Naive thymus-derived CD4-positive, alpha-beta T cell (primary cell): ENCODE results near the gene GYPC. TPM values are rescaled to one million over a fixed set of nuclear protein-coding genes. Genes with fewer than 3 reads are reported as not detected.

Experiments used
- ATAC-seq: fragments of 150-1000 bp; cut with Tn5 transposase; 2 replicates; pipeline ENCODE4 v1.10.0; 2021; ENCODE audit warnings: mild to moderate bottlenecking, moderate library complexity
- CTCF ChIA-PET: fragments of 350-600 bp; sonication (Branson Sonifier 250); formaldehyde crosslinking; loops from one replicate; lab custom pipeline; 2021; ENCODE audit warnings: antibody characterized with exemption; lab: Charles Lee
- POLR2A ChIA-PET: fragments of 350-600 bp; sonication (Branson Sonifier 250); formaldehyde crosslinking; loops from one replicate; lab custom pipeline; 2021; ENCODE audit warnings: antibody characterized with exemption, inconsistent platforms; lab: Charles Lee
- DNase-seq, 9 donors: peaks; one replicate each; pipeline versions ENCODE4 v3.0.0 to v3.0.0-alpha.2; 2020 to 2022; ENCODE audit warnings: mixed read lengths in 1 of 9
- H3K27ac ChIP-seq: one replicate; pipeline ENCODE4 v1.7.0; 2013; ENCODE audit warnings: mild to moderate bottlenecking, low read depth, low read length, moderate library complexity
- H3K27me3 ChIP-seq, 2 donors: one replicate each; pipeline ENCODE4 v1.7.0; 2013; ENCODE audit warnings: low read length in 2 of 2, mild to moderate bottlenecking in 2 of 2, moderate library complexity in 2 of 2; ENCODE audit not compliant: control insufficient read depth in 2 of 2, insufficient read depth in 2 of 2
- H3K36me3 ChIP-seq, 3 experiments: 1 replicate in 2 of 3; 2 replicates in 1 of 3; pipeline ENCODE4 v1.7.0; 2013; ENCODE audit warnings: low read length in 3 of 3, mild to moderate bottlenecking in 3 of 3, moderate library complexity in 1 of 3; ENCODE audit not compliant: insufficient read depth in 3 of 3, control insufficient read depth in 2 of 3
- H3K4me1 ChIP-seq, 2 donors: one replicate each; pipeline ENCODE4 v1.7.0; 2013; ENCODE audit warnings: low read length in 2 of 2, mild to moderate bottlenecking in 2 of 2, moderate library complexity in 1 of 2; ENCODE audit not compliant: control insufficient read depth in 2 of 2, insufficient read depth in 2 of 2
- H3K4me3 ChIP-seq: 2 replicates; pipeline ENCODE4 v1.7.0; 2013; ENCODE audit warnings: mild to moderate bottlenecking, low read length
- H3K9me3 ChIP-seq, 3 experiments: 1 replicate in 2 of 3; 2 replicates in 1 of 3; pipeline ENCODE4 v1.7.0; 2013; ENCODE audit warnings: low read length in 3 of 3; ENCODE audit not compliant: control insufficient read depth in 2 of 3
- H3K27ac Mint-ChIP-seq, 9 donors: one replicate each; pipeline ENCODE4 v1.8.0; 2020 to 2022; ENCODE audit warnings: mixed read lengths in 9 of 9, mild to moderate bottlenecking in 8 of 9, moderate library complexity in 5 of 9, inconsistent platforms in 2 of 9
- H3K27me3 Mint-ChIP-seq, 5 donors: one replicate each; pipeline ENCODE4 v1.8.0; 2021 to 2022; ENCODE audit warnings: mixed read lengths in 5 of 5, mild to moderate bottlenecking in 1 of 5
- H3K36me3 Mint-ChIP-seq, 5 donors: one replicate each; pipeline ENCODE4 v1.8.0; 2020 to 2022; ENCODE audit warnings: mixed read lengths in 5 of 5, mild to moderate bottlenecking in 3 of 5, inconsistent platforms in 1 of 5
- H3K4me1 Mint-ChIP-seq, 7 donors: one replicate each; pipeline ENCODE4 v1.8.0; 2020 to 2022; ENCODE audit warnings: mixed read lengths in 7 of 7, mild to moderate bottlenecking in 3 of 7, inconsistent platforms in 1 of 7
- H3K4me3 Mint-ChIP-seq, 10 donors: one replicate each; pipeline ENCODE4 v1.8.0; 2020 to 2022; ENCODE audit warnings: mild to moderate bottlenecking in 10 of 10, mixed read lengths in 10 of 10, moderate library complexity in 6 of 10, inconsistent platforms in 2 of 10
- H3K9me3 Mint-ChIP-seq, 11 donors: one replicate each; pipeline ENCODE4 v1.8.0; 2020 to 2022; ENCODE audit warnings: mixed read lengths in 11 of 11, mild to moderate bottlenecking in 4 of 11, inconsistent platforms in 1 of 11, moderate library complexity in 1 of 11
- intact Hi-C, 2 donors: fragments of 100-400 bp; cut with micrococcal nuclease; formaldehyde crosslinking; loops; one replicate each; pipeline ENCODE4 v1.15.1; 2023
- polyA plus RNA-seq, 2 donors: library from polyadenylated mRNA; unstranded; fragments of 300-500 nt; fragmentation: Illumina TruSeq; gene quantifications; one replicate each; pipeline ENCODE4 v1.2.3, GENCODE V29; 2021
- total RNA-seq, 6 experiments: library from RNA in 5 of 6; stranded (reverse) in 5 of 6; gene quantifications; 1 replicate in 5 of 6; 2 replicates in 1 of 6; pipeline ENCODE4 v1.2.3 and lab custom pipeline; 2021 to 2026

The GYPC gene
- total and polyA plus RNA-seq, 7 experiments from 2014 or later, result 114 to 277 (median 140) TPM

DNA sequence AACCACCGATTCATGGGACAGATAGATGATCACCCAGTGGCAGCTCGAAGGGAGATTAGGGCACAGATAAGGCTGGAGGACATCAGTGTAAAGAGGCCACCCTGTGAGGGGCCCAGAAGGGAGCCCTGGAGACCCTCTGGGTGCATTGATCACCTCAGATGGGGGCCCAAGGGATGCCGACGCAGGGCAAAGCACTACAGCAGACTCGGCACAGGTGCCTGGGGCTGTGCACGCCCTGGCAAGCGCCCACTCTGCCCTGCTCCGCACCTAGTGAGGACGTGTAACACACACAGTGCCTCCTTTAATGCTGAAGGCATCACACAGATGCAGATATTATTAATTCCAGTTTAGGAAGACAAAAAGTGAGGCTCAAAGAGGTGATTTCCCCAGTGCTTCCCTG is 9.5 kb downstream of the GYPC start:
- H3K36me3 ChIP-seq, result peaks cover 0 to 17% (median 9%) of the 10 kb centered on the region in 3 experiments
- ChIA-PET POLR2A (interaction anchor here (0.7 kb wide), 1 partner anchor 8 kb away, joined by 4 read pairs; no protein-coding TSS in a partner anchor), CTCF (interaction anchor here (0.7 kb wide), 1 partner anchor 30 kb away, joined by 3 read pairs; no protein-coding TSS in a partner anchor)
- peak overlapping the region; percentile 98 for H3K27ac ChIP-seq
- peaks cover 9 to 46% (median 25%) of the 10 kb centered on the region in 5 donors for H3K36me3 Mint-ChIP-seq
- H3K27me3 ChIP-seq, result no peaks in the 10 kb centered on the region
- peaks cover 74 to 100% (median 96%) of the 10 kb centered on the region in 7 donors for H3K4me1 Mint-ChIP-seq
- H3K4me3 Mint-ChIP-seq, result peak overlapping the region in 8 of 10 donors; percentile 10 to 95 (median 84)
- no peak overlapping the region for H3K4me3 ChIP-seq
- no peaks in the 10 kb centered on the region for H3K9me3 ChIP-seq
- ATAC-seq, result no peak
- H3K27ac Mint-ChIP-seq, result peak overlapping the region; percentile 79 to 99 (median 97)
- H3K27me3 Mint-ChIP-seq, result no peaks in the 10 kb centered on the region
- H3K9me3 Mint-ChIP-seq, result peaks cover 0 to 2% (median 0%) of the 10 kb centered on the region in 11 donors
- no peak for DNase-seq
- intact Hi-C loops, result loop anchor here (1.0 to 10.0 kb wide), 3 partner anchors 8 to 859 kb away; partner anchors contain the start of gene IWS1 (in 1 of the 2)
- peaks cover 45 to 59% of the 10 kb centered on the region in 2 donors for H3K4me1 ChIP-seq

DNA sequence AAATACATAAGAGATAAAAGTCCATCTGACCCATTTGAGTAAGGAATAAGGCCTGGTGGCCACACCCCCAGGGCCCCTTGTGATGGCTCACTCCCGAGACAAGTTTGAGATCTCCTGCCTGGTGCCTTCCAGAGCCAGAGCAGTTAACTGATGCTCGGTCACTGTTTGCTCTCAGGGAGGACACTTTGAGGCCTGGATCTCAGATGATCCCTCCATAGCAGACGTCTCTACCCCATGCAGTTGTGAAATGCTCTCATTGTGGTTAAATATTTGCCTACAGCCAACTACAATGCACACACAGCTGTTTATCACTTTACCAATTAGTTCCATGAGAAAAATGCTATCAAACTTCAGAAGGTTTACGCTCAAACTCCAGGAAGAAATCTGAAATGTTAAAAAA is 12.3 kb downstream of the GYPC start:
- Mint-ChIP-seq H3K36me3 (peaks cover 9 to 58% (median 27%) of the 10 kb centered on the region in 5 donors), H3K4me1 (peaks cover 53 to 99% (median 97%) of the 10 kb centered on the region in 7 donors)
- POLR2A ChIA-PET, result interaction anchor here (0.6 kb wide), 1 partner anchor 16 kb away, joined by 4 read pairs; no protein-coding TSS in a partner anchor

DNA sequence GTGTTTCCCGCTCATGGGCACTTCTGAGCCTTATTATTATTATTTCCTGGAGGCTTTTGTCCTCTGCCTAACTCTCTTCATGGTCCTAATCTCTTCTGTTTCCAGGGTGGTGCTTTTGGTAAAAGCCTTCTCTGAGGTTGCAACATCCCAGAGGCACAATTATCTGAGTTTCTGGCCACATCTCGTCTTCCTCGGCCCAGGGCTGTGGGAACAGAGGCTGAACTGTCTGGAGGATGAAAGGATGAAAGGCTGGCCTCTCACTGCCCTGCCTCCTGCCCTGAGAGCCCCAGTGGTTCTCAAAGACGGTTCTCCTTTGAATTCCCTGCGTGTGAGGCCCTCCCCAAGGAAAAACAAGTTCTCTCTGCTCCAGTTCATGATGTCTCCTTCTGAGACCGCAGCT is 13.8 kb downstream of the GYPC start:
- ChIA-PET CTCF (no interaction called here), POLR2A (interaction anchor here (1.0 kb wide), 1 partner anchor 12 kb away, joined by 4 read pairs; no protein-coding TSS in a partner anchor)
- peak overlapping the region in 2 of 10 donors; percentile 24 to 37 for H3K4me3 Mint-ChIP-seq
- H3K27me3 ChIP-seq, result no peaks in the 10 kb centered on the region
- H3K27me3 Mint-ChIP-seq, result no peaks in the 10 kb centered on the region
- H3K9me3 ChIP-seq, result peaks cover 0 to 2% (median 0%) of the 10 kb centered on the region in 3 experiments
- H3K36me3 ChIP-seq, result peaks cover 0 to 43% (median 9%) of the 10 kb centered on the region in 3 experiments
- intact Hi-C loops, result loop anchor here (2.0 to 10.0 kb wide), 3 partner anchors 15 to 855 kb away; partner anchors contain the start of gene IWS1 (in 1 of the 2)
- peaks cover 40 to 95% (median 89%) of the 10 kb centered on the region in 7 donors for H3K4me1 Mint-ChIP-seq
- H3K9me3 Mint-ChIP-seq, result peaks cover 0 to 9% (median under 1%) of the 10 kb centered on the region in 11 donors
- H3K27ac ChIP-seq, result no peak overlapping the region
- ATAC-seq (no peak), DNase-seq (no peak)
- peak overlapping the region in 3 of 9 donors; percentile 22 to 72 (median 59) for H3K27ac Mint-ChIP-seq
- H3K4me1 ChIP-seq, result peaks cover 13 to 29% of the 10 kb centered on the region in 2 donors
- no peak overlapping the region for H3K4me3 ChIP-seq
- peaks cover 3 to 64% (median 33%) of the 10 kb centered on the region in 5 donors for H3K36me3 Mint-ChIP-seq

More for the DNA sequence above, 12.3 kb downstream of the GYPC start:
- DNase-seq (no peak), ATAC-seq (no peak)
- intact Hi-C loops, result loop anchor here (2.0 to 10.0 kb wide), 3 partner anchors 13 to 857 kb away; partner anchors contain the start of gene IWS1 (in 1 of the 2)
- H3K27me3 Mint-ChIP-seq, result no peaks in the 10 kb centered on the region
- H3K9me3 Mint-ChIP-seq, result peaks cover 0 to 6% (median 0%) of the 10 kb centered on the region in 11 donors
- H3K4me3 Mint-ChIP-seq, result peak overlapping the region in 1 of 10 donors; percentile 11
- Histone ChIP-seq H3K9me3 (no peaks in the 10 kb centered on the region), H3K4me3 (no peak overlapping the region), H3K4me1 (peaks cover 29 to 44% of the 10 kb centered on the region in 2 donors), H3K27ac (no peak overlapping the region), H3K36me3 (peaks cover 0 to 28% (median 9%) of the 10 kb centered on the region in 3 experiments), H3K27me3 (no peaks in the 10 kb centered on the region)
- peak overlapping the region in 6 of 9 donors; percentile 13 to 89 (median 58) for H3K27ac Mint-ChIP-seq
- CTCF ChIA-PET, result no interaction called here

DNA sequence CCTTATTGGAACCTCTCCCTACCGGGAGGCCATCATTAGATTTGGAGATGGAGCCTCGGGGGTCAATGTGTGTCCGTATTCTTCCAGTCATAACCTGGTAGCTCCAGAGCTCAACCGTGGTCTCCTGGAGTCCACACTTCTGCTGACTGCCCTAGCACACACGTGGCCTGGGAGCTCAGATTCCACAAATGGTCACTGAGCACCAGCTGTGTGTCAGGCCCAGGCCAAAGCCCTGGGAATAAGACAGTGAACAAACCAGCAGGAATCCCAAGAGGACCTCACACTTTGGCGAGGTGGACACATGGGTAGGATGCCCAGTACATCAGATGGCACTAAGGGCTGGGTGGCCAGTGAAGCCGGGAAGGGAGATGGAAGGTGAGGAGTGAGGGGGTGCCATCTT is 15.5 kb downstream of the GYPC start:
- Histone ChIP-seq H3K27me3 (no peaks in the 10 kb centered on the region), H3K27ac (no peak overlapping the region), H3K36me3 (peaks cover 0 to 56% (median 9%) of the 10 kb centered on the region in 3 experiments), H3K4me1 (peaks cover 0 to 15% of the 10 kb centered on the region in 2 donors), H3K4me3 (no peak overlapping the region), H3K9me3 (peaks cover 0 to 9% (median 0%) of the 10 kb centered on the region in 3 experiments)
- Mint-ChIP-seq H3K27me3 (no peaks in the 10 kb centered on the region), H3K4me1 (peaks cover 36 to 91% (median 84%) of the 10 kb centered on the region in 7 donors), H3K36me3 (peaks cover 12 to 71% (median 49%) of the 10 kb centered on the region in 5 donors), H3K27ac (peak overlapping the region in 5 of 9 donors; percentile 36 to 76 (median 65)), H3K4me3 (peak overlapping the region in 1 of 10 donors; percentile 27), H3K9me3 (peaks cover 0 to 17% (median 11%) of the 10 kb centered on the region in 11 donors)
- ChIA-PET POLR2A (interaction anchor here (0.9 kb wide), 1 partner anchor 13 kb away, joined by 3 read pairs; no protein-coding TSS in a partner anchor), CTCF (interaction anchor here (1.0 kb wide), 1 partner anchor 90 kb away, joined by 3 read pairs; no protein-coding TSS in a partner anchor)
- ATAC-seq (peak; percentile 12), DNase-seq (no peak)
- intact Hi-C loops, result no loop called here

DNA sequence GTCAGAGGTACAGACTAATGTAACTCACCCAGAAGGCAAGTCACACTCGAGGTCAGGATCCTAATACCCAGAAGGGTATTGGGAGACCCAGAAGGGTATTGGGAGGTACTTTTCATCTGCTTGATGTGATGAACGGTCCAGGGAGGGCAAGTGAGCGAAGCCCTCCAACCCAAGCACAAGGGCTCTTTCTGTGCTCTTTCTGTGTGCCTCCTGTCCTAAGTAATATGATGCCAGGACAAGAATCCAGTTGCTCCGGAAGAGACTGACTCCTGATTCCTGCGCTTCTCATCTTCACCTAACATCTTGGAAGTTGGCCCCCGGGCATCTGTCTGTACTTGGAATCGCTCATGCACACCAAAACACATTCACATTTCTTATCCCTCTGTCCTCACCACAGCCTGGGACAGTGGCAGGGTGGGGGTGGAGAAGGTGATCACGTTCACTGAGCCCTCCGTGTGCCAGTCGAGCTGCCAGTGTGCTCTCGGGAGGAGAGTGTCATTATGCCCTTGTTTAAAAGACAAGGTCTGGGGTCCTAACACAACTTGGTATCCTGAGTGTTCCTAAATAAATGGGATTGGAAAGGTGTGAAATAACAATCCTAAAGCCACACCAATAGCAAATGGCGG is 17.1 kb downstream of the GYPC start:
- H3K36me3 ChIP-seq, result peaks cover 0 to 57% (median 9%) of the 10 kb centered on the region in 3 experiments
- intact Hi-C loops, result no loop called here
- H3K9me3 ChIP-seq, result peaks cover 0 to 9% (median 0%) of the 10 kb centered on the region in 3 experiments
- peaks cover 33 to 91% (median 83%) of the 10 kb centered on the region in 7 donors for H3K4me1 Mint-ChIP-seq
- no peak overlapping the region for H3K27ac ChIP-seq
- peak overlapping the region in 5 of 9 donors; percentile 22 to 85 (median 79) for H3K27ac Mint-ChIP-seq
- POLR2A ChIA-PET, result interaction anchor here (1.1 kb wide), 1 partner anchor 13 kb away, joined by 3 read pairs; no protein-coding TSS in a partner anchor
- no peak overlapping the region for H3K4me3 ChIP-seq
- no peak for DNase-seq
- peaks cover 0 to 17% (median 11%) of the 10 kb centered on the region in 11 donors for H3K9me3 Mint-ChIP-seq
- H3K4me3 Mint-ChIP-seq, result peak overlapping the region in 2 of 10 donors; percentile 42 to 49
- no peaks in the 10 kb centered on the region for H3K27me3 Mint-ChIP-seq
- ATAC-seq, result no peak
- no peaks in the 10 kb centered on the region for H3K27me3 ChIP-seq
- H3K4me1 ChIP-seq, result peaks cover 0 to 23% of the 10 kb centered on the region in 2 donors
- peaks cover 14 to 77% (median 47%) of the 10 kb centered on the region in 5 donors for H3K36me3 Mint-ChIP-seq
- CTCF ChIA-PET, result no interaction called here

DNA sequence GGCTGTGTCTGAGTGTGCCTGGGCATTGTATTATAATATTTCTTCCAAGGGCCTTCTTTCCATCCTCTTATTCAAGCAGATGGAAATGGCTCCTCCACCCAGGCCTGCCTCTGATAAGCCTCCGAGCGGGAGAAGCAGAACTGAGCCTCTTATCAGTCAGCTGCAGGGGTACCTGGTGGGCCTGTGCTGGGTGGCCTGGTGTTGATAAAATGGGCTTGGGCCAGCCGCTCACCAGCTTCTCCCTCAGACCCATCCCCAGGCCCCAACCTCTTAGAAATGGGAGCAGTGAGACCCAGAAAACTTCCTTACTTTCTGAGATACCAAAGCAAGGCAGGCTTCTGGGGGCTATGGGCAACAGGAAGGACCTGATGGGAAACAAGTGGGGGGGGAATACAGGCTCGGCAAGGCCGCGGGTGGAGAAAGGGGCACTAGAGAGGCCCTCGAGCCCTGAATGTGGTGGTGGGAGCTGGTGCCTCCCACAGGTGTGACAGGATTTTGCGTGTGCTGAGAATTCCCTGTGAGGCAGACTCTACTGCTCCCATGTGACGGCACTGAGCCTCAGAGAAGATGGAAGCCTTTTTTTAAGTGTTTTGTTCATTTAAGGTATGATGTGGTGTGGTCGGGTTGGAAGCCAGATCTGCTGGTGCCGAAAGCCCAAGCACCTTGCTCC is 18.3 kb downstream of the GYPC start:
- Mint-ChIP-seq H3K9me3 (peaks cover 0 to 17% (median 11%) of the 10 kb centered on the region in 11 donors), H3K4me1 (peaks cover 32 to 91% (median 83%) of the 10 kb centered on the region in 7 donors), H3K4me3 (peak overlapping the region in 1 of 10 donors; percentile 27), H3K36me3 (peaks cover 14 to 78% (median 48%) of the 10 kb centered on the region in 5 donors), H3K27me3 (no peaks in the 10 kb centered on the region), H3K27ac (peak overlapping the region in 3 of 9 donors; percentile 37 to 70 (median 65))
- DNase-seq (no peak), ATAC-seq (no peak)
- H3K9me3 ChIP-seq, result peaks cover 0 to 9% (median 0%) of the 10 kb centered on the region in 3 experiments
- POLR2A ChIA-PET, result interaction anchor here (0.6 kb wide), 1 partner anchor 14 kb away, joined by 3 read pairs; no protein-coding TSS in a partner anchor
- intact Hi-C loops, result no loop called here
- H3K4me1 ChIP-seq, result peaks cover 0 to 23% of the 10 kb centered on the region in 2 donors
- H3K27ac ChIP-seq, result no peak overlapping the region
- CTCF ChIA-PET, result no interaction called here
- H3K4me3 ChIP-seq, result no peak overlapping the region
- H3K36me3 ChIP-seq, result peaks cover 0 to 59% (median 9%) of the 10 kb centered on the region in 3 experiments
- H3K27me3 ChIP-seq, result no peaks in the 10 kb centered on the region
